ENCODE results near the gene C2. TPM values are rescaled to one million over a fixed set of nuclear protein-coding genes. Genes with fewer than 3 reads are reported as not detected.
A peak's percentile ranks its signal among the peaks of the same experiment; 100 is the strongest.
"Not testable (repeated sequence)": the region's sequence is repeated elsewhere in the genome, so short reads cannot be mapped to it uniquely, and the experiment has no call there.

C2 gene
- total and polyA plus RNA-seq, 3 donors from 2014 or later: 5.1 to 24.8 (median 6.3) TPM

- no peaks in the 10 kb centered on the region for H3K27me3 ChIP-seq
- no peak for TF ChIP-seq POLR2A (IDR thresholded peaks at IDR 0.05)
- intact Hi-C loops (cut with DNase I; ENCODE audit: low total_unique reads): no loop called here
- H3K4me1 ChIP-seq: no peaks in the 10 kb centered on the region
- no peak overlapping the region for H3K4me3 ChIP-seq
- H3K9me3 ChIP-seq: no peaks in the 10 kb centered on the region
- H3K36me3 ChIP-seq (ENCODE audit: low read depth, missing control alignments): no peaks in the 10 kb centered on the region
- 97 to 100% methylated on average over 1 of the region's 1 CpG for WGBS, 2 donors
- DNase-seq: no peak
- H3K27ac ChIP-seq: no peak overlapping the region
These were observed 3.4 kb downstream of the C2 start for GRCh38 chr6:31930962-31931361.

- H3K36me3 ChIP-seq (ENCODE audit: low read depth, missing control alignments); H3K27me3 ChIP-seq; H3K9me3 ChIP-seq; H3K4me1 ChIP-seq; DNase-seq; intact Hi-C loops (cut with DNase I; ENCODE audit: low total_unique reads); H3K27ac ChIP-seq: not testable (repeated sequence)
- H3K4me3 ChIP-seq: peak overlapping the region in 1 of 2 donors; percentile 23
- WGBS, 2 donors: 67% methylated on average over 11 of the region's 32 CpGs; no CpG with 5 or more reads in 1 of the 2 donors
These were observed 4.6 kb downstream of the C2 start for GRCh38 chr6:31932137-31932536.

GRCh38 chr6:31933537-31933936 lies 6.0 kb downstream of the C2 start:
- no peak overlapping the region for H3K4me3 ChIP-seq
- no peaks in the 10 kb centered on the region for H3K36me3 ChIP-seq (ENCODE audit: low read depth, missing control alignments)
- 73 to 87% methylated on average over 5 to 19 of the region's 19 CpGs for WGBS, 2 donors
- intact Hi-C loops (cut with DNase I; ENCODE audit: low total_unique reads): no loop called here
- H3K9me3 ChIP-seq: no peaks in the 10 kb centered on the region
- DNase-seq: no peak
- H3K27ac ChIP-seq: no peak overlapping the region
- TF ChIP-seq CTCF (IDR thresholded peaks at IDR 0.05): no peak
- no peaks in the 10 kb centered on the region for H3K4me1 ChIP-seq
- H3K27me3 ChIP-seq: no peaks in the 10 kb centered on the region

GRCh38 chr6:31935021-31935420 lies 7.5 kb downstream of the C2 start:
- Histone ChIP-seq H3K27ac (no peak overlapping the region), H3K4me1 (no peaks in the 10 kb centered on the region), H3K9me3 (no peaks in the 10 kb centered on the region), H3K4me3 (no peak overlapping the region), H3K27me3 (no peaks in the 10 kb centered on the region), H3K36me3 (ENCODE audit: low read depth, missing control alignments) (no peaks in the 10 kb centered on the region)
- intact Hi-C loops (cut with DNase I; ENCODE audit: low total_unique reads): no loop called here
- WGBS, 2 donors: 84 to 88% methylated on average over 3 of the region's 3 CpGs
- TF ChIP-seq CTCF (IDR thresholded peaks at IDR 0.05): no peak
- no peak for TF ChIP-seq POLR2A (IDR thresholded peaks at IDR 0.05)
- DNase-seq: no peak

- Histone ChIP-seq H3K36me3 (ENCODE audit: low read depth, missing control alignments) (no peaks in the 10 kb centered on the region), H3K27me3 (no peaks in the 10 kb centered on the region), H3K4me1 (peaks cover 5% of the 10 kb centered on the region), H3K9me3 (no peaks in the 10 kb centered on the region), H3K4me3 (no peak overlapping the region), H3K27ac (no peak overlapping the region)
- intact Hi-C loops (cut with DNase I; ENCODE audit: low total_unique reads): no loop called here
- WGBS, 2 donors: 86 to 89% methylated on average over 9 of the region's 9 CpGs
- TF ChIP-seq POLR2A (IDR thresholded peaks at IDR 0.05): no peak
- no peak for DNase-seq
These were observed 8.3 kb downstream of the C2 start for GRCh38 chr6:31935823-31936222.

GRCh38 chr6:31940256-31940664 lies 12.7 kb downstream of the C2 start:
- Histone ChIP-seq H3K9me3 (no peaks in the 10 kb centered on the region), H3K4me1 (peaks cover 11% of the 10 kb centered on the region), H3K36me3 (ENCODE audit: low read depth, missing control alignments) (no peaks in the 10 kb centered on the region), H3K4me3 (no peak overlapping the region), H3K27ac (no peak overlapping the region), H3K27me3 (no peaks in the 10 kb centered on the region)
- intact Hi-C loops (cut with DNase I; ENCODE audit: low total_unique reads): no loop called here
- DNase-seq: no peak
- WGBS, 2 donors: 29 to 30% methylated on average over 6 of the region's 6 CpGs
- TF ChIP-seq POLR2A (IDR thresholded peaks at IDR 0.05) (no peak), CTCF (IDR thresholded peaks at IDR 0.05) (no peak)
